ENCODE data around the gene CFAP52.
"Not testable (repeated sequence)": the region's sequence is repeated elsewhere in the genome, so short reads cannot be mapped to it uniquely, and the experiment has no call there.

The CFAP52 gene

DNA sequence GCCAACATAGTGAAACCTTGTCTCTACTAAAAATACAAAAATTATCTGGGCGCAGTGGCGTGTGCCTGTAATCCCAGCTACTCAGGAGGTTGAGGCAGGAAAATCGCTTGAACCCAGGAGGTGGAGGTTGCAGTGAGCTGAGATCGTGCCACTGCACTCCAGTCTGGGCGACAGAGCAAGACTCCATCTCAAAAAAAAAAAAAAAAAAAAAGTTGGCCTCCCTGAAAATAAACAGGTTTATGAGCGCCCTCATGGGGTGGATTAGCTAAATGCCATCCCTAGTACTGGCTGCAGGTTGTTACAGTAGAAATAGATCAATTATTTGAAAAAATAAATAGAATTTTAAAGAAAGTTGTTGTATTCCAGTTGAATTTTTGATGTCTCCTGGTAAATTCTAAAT lies 21.7 kb upstream of the CFAP52 start:
- H3K4me1 Mint-ChIP-seq (ENCODE audit: low read depth); H3K27me3 Mint-ChIP-seq; H3K4me3 Mint-ChIP-seq; H3K27ac Mint-ChIP-seq; H3K9me3 Mint-ChIP-seq: not testable (repeated sequence)
- H3K36me3 Mint-ChIP-seq (ENCODE audit: low read depth): peaks cover 17% of the 10 kb centered on the region

DNA sequence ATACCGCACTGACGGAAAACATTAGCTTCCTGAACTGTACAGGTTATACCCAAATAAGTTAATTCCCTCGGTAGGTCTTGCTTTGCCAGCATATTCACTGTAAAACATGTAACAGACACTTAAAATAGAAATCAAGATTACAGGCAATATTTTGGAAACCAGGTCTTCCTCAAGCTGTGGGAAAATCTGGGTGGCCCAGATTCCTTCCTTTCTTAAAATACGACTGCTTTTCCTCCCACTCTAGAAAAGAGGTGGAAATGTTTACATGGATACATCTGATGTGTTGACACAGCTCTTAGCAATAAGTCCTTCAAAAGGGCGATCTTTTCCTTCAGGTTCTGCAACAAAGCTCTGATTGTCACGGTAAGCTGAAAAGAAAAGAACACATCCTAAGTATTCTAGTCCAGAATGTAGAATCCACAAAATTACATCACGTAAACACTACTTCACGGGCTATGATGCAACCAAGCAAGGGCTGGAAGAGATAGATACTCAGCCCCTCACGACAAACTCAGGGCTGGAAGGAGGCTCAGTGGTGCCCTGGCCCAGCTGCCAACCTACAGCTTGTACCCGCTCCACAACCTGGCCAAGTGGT lies 19.2 kb upstream of the CFAP52 start:
- H3K4me1 Mint-ChIP-seq (ENCODE audit: low read depth): peaks cover under 1% of the 10 kb centered on the region
- H3K36me3 Mint-ChIP-seq (ENCODE audit: low read depth): peaks cover 19% of the 10 kb centered on the region
- no peak overlapping the region for H3K4me3 Mint-ChIP-seq
- no peaks in the 10 kb centered on the region for H3K27me3 Mint-ChIP-seq
- no peaks in the 10 kb centered on the region for H3K9me3 Mint-ChIP-seq
- H3K27ac Mint-ChIP-seq: no peak overlapping the region

DNA sequence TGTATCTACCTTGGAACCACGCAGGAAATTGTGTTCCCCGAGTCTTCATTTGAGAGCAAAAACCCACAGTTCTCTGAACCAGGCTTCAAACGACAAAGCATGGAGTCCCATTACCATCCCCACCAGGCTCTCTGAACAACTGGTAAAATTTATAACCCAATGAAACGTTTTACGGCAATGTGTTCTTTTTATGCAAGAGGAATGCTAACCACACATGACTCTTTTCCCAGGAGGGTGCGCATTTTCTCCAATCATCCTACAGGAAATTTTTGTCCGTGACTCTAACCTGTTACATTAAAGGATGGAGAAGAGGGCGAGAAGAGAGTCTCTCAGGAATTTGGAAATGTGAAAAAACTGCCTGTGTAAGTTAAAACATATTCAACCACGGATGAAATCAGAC lies 18.6 kb upstream of the CFAP52 start:
- Mint-ChIP-seq H3K9me3 (no peaks in the 10 kb centered on the region), H3K4me1 (ENCODE audit: low read depth) (peaks cover 7% of the 10 kb centered on the region), H3K27ac (no peak overlapping the region), H3K27me3 (no peaks in the 10 kb centered on the region), H3K4me3 (no peak overlapping the region), H3K36me3 (ENCODE audit: low read depth) (peaks cover 24% of the 10 kb centered on the region)

DNA sequence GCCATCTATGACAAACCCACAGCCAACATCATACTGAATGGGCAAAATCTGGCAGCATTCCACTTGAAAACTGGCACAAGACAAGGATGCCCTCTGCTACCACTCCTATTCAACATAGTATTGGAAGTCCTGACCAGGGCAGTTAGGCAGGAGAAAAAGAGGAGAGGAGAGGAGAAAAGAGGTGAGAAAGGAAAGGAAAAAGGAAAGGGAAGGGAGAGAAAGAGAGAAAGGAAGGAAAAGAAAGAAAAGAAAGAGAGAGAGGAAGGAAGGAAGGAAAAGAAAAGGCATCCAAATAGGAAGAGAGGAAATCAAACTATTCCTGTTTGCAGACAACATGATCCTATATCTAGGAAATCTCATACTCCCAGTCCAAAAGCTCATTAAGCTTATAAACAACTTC lies 12.3 kb upstream of the CFAP52 start:
- H3K27me3 Mint-ChIP-seq: no peaks in the 10 kb centered on the region
- peaks cover 42% of the 10 kb centered on the region for H3K4me1 Mint-ChIP-seq (ENCODE audit: low read depth)
- no peak overlapping the region for H3K27ac Mint-ChIP-seq
- peaks cover 46% of the 10 kb centered on the region for H3K36me3 Mint-ChIP-seq (ENCODE audit: low read depth)
- H3K4me3 Mint-ChIP-seq: no peak overlapping the region
- no peaks in the 10 kb centered on the region for H3K9me3 Mint-ChIP-seq

DNA sequence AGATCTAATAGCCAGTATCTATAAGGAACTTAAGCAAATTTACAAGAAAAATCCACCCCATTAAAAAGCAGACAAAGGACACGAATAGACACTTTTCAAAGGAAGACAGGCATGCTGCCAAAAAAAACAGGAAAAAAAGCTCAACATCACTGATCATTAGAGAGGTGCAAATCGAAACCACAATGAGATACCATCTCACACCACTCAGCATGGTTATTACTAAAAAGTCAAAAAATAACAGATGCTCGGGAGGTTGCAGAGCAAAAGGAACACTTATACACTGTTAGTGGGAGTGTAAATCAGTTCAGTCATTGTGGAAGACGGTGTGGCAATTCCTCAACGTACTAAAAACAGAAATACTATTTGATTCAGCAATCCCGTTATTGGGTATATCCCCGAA lies 10.4 kb upstream of the CFAP52 start:
- H3K27me3 Mint-ChIP-seq: no peaks in the 10 kb centered on the region
- no peaks in the 10 kb centered on the region for H3K9me3 Mint-ChIP-seq
- no peak overlapping the region for H3K4me3 Mint-ChIP-seq
- H3K4me1 Mint-ChIP-seq (ENCODE audit: low read depth): peaks cover 42% of the 10 kb centered on the region
- peaks cover 41% of the 10 kb centered on the region for H3K36me3 Mint-ChIP-seq (ENCODE audit: low read depth)
- H3K27ac Mint-ChIP-seq: no peak overlapping the region

DNA sequence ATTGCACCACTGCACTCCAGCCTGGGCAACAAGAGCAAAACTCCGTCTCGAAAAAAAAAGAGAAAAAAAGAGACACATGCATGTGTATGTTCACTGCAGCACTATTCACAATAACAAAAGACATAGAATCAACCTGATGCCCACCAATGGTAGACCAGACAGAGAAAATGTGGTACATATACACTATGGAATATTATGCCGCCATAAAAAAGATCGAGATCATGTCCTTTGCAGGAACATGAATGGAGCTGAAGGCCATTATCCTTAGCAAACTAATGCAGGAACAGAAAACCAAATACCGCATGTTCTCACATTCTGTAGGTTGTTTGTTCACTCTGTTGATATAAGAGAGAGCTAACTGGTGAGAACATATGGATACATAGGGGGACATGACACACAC lies 9.7 kb upstream of the CFAP52 start:
- H3K27ac Mint-ChIP-seq, H3K27me3 Mint-ChIP-seq, H3K4me3 Mint-ChIP-seq, H3K9me3 Mint-ChIP-seq: not testable (repeated sequence)
- peaks cover 40% of the 10 kb centered on the region for H3K36me3 Mint-ChIP-seq (ENCODE audit: low read depth)
- peaks cover 42% of the 10 kb centered on the region for H3K4me1 Mint-ChIP-seq (ENCODE audit: low read depth)

- H3K9me3 Mint-ChIP-seq: no peaks in the 10 kb centered on the region
- H3K36me3 Mint-ChIP-seq (ENCODE audit: low read depth): peaks cover 33% of the 10 kb centered on the region
- peaks cover 35% of the 10 kb centered on the region for H3K4me1 Mint-ChIP-seq (ENCODE audit: low read depth)
These were observed 8.4 kb upstream of the CFAP52 start for GRCh38 chr17:9568004-9568403.

GRCh38 chr17:9568957-9569588 lies 7.4 kb upstream of the CFAP52 start:
- H3K27me3 Mint-ChIP-seq: no peaks in the 10 kb centered on the region
- no peak overlapping the region for H3K27ac Mint-ChIP-seq
- peaks cover 32% of the 10 kb centered on the region for H3K4me1 Mint-ChIP-seq (ENCODE audit: low read depth)
- peaks cover 24% of the 10 kb centered on the region for H3K36me3 Mint-ChIP-seq (ENCODE audit: low read depth)
- no peak overlapping the region for H3K4me3 Mint-ChIP-seq
- H3K9me3 Mint-ChIP-seq: no peaks in the 10 kb centered on the region

More at GRCh38 chr17:9568004-9568403, 8.4 kb upstream of the CFAP52 start:
- Mint-ChIP-seq H3K27ac (no peak overlapping the region), H3K4me3 (no peak overlapping the region), H3K27me3 (no peaks in the 10 kb centered on the region)

DNA sequence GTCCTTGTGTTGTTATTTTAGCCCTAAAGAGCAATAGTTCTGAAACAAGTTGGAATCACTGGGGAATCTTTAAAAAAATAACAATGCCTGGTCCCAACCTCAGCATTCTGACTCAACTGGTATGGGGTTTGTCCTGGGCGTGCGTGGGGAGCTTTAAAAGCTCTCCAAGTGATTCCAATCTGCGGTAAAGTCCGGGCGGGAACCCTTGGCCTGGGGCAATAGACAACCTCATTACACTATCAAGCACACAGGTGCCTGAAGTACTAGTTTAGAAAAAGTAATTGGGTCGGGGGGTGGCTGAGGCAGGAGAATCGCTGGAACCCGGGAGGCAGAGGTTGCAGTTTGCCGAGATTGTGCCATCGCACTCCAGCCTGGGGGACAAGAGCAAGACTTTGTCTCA lies 5.2 kb upstream of the CFAP52 start:
- Mint-ChIP-seq H3K9me3 (no peaks in the 10 kb centered on the region), H3K27me3 (no peaks in the 10 kb centered on the region), H3K27ac (no peak overlapping the region), H3K4me3 (no peak overlapping the region), H3K4me1 (ENCODE audit: low read depth) (peaks cover 26% of the 10 kb centered on the region), H3K36me3 (ENCODE audit: low read depth) (peaks cover 12% of the 10 kb centered on the region)

GRCh38 chr17:9575381-9576101 lies 901 bp upstream of the CFAP52 start, which contains the start of gene STX8:
Gene STX8 (minus strand): TSS chr17:9575820. CDS start chr17:9575808, 12 bp downstream.
- Mint-ChIP-seq H3K36me3 (ENCODE audit: low read depth) (no peaks in the 10 kb centered on the region), H3K27ac (peak within 1 kb of the TSS; percentile 94), H3K9me3 (no peaks in the 10 kb centered on the region), H3K4me3 (peak within 1 kb of the TSS; percentile 97), H3K27me3 (no peaks in the 10 kb centered on the region), H3K4me1 (ENCODE audit: low read depth) (peaks cover 26% of the 10 kb centered on the region)

DNA sequence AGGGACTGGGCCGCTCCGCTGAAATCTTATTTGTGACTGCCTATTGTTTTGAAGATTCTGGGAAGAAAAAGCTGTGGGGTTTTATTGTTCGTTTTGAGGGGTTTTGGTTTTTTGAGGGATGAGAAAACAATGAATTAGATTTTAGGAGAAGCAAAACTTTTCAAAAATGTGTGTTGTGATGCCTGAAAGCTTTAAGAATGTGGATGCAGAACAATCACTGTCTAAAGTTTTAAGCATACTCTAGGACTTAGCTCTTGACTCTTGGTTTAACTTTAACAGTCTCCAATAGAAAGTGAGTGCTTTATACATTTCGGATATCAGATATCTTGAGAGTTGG lies 899 bp downstream of the CFAP52 start:
- Mint-ChIP-seq H3K27me3 (no peaks in the 10 kb centered on the region), H3K27ac (no peak overlapping the region), H3K4me3 (peak overlapping the region; percentile 97), H3K9me3 (no peaks in the 10 kb centered on the region), H3K4me1 (ENCODE audit: low read depth) (peaks cover 26% of the 10 kb centered on the region), H3K36me3 (ENCODE audit: low read depth) (no peaks in the 10 kb centered on the region)

DNA sequence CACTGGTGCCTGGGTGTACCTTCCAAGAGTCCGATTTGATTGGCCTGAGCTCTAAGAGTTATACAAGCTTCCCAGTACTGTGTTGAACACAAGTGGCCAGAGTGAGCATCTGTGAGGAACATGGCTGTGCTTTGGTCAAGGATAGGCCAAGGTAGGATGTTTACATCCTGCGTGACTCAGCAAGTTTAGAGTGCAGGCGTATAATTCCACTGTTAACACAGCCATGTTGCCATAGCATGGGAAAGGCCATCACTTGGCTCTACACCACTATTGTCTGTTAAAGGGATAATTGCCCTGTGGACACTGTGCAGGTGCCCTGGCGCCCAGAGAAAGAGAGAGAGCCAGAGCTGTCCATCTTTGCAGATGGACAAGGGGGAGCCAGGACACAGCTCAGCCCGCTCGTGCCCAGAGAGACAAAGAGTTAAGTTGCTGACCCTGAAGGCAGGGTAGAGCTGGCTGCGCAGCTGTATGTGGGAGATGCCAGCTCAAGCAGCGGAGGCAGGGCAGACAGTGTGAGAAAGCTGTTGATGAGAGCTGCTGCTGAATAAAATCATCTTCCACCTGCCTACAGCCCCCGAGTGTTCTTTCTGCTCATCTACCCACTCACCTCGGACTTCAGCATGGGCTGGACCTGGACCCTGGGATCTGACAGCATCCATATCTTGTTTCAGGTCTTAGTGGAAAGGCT lies 11.7 kb downstream of the CFAP52 start:
- no peak overlapping the region for H3K4me3 Mint-ChIP-seq
- peaks cover 3% of the 10 kb centered on the region for H3K27me3 Mint-ChIP-seq
- peaks cover 7% of the 10 kb centered on the region for H3K9me3 Mint-ChIP-seq
- H3K4me1 Mint-ChIP-seq (ENCODE audit: low read depth): no peaks in the 10 kb centered on the region
- no peak overlapping the region for H3K27ac Mint-ChIP-seq
- no peaks in the 10 kb centered on the region for H3K36me3 Mint-ChIP-seq (ENCODE audit: low read depth)

DNA sequence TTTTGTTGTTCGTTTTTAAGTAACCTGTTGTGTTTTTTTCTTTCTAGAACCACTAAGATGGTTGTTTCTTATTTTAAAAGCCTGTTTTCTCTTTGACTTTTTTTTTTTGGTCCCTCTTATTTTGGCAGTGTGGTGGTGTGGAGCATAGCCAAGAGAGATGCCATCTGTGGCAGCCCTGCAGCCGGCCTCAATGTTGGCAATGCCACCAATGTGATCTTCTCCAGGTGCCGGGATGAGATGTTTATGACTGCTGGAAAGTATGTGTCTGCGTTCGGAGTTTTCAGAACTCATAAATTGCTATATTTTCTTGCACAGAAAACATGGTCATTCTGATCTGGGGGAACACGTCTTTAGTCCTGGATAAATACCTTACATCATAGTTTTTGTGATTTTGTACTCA lies 17.6 kb downstream of the CFAP52 start:
- Mint-ChIP-seq H3K27me3 (peaks cover 14% of the 10 kb centered on the region), H3K4me1 (ENCODE audit: low read depth) (no peaks in the 10 kb centered on the region), H3K9me3 (no peaks in the 10 kb centered on the region), H3K4me3 (no peak overlapping the region), H3K27ac (no peak overlapping the region), H3K36me3 (ENCODE audit: low read depth) (no peaks in the 10 kb centered on the region)

DNA sequence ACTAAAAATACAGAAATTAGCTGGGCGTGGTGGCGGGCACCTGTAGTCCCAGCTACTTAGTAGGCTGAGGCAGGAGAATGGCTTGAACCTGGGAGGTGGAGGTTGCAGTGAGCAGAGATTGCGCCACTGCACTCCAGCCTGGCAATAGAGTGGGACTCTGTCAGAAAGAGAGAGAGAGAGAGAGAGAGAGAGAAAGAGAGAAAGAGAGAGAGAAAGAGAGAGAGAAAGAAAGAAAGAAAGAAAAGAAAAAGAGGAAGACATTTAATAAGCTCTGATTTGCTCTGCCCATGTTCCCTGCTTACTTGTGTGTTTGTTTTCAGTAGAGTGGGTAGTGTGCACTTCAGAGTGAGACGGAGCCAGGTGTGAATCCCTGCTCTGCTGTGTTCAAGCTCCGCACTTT lies 21.2 kb downstream of the CFAP52 start:
- not testable (repeated sequence) for H3K27ac Mint-ChIP-seq; H3K4me3 Mint-ChIP-seq; H3K9me3 Mint-ChIP-seq; H3K36me3 Mint-ChIP-seq (ENCODE audit: low read depth); H3K4me1 Mint-ChIP-seq (ENCODE audit: low read depth)
- peaks cover 16% of the 10 kb centered on the region for H3K27me3 Mint-ChIP-seq

- no peak overlapping the region for H3K27ac Mint-ChIP-seq
- no peak overlapping the region for H3K4me3 Mint-ChIP-seq
- H3K9me3 Mint-ChIP-seq: no peaks in the 10 kb centered on the region
- no peaks in the 10 kb centered on the region for H3K4me1 Mint-ChIP-seq (ENCODE audit: low read depth)
- H3K36me3 Mint-ChIP-seq (ENCODE audit: low read depth): no peaks in the 10 kb centered on the region
- peaks cover 14% of the 10 kb centered on the region for H3K27me3 Mint-ChIP-seq
These were observed 22.2 kb downstream of the CFAP52 start for GRCh38 chr17:9598661-9599060.
